Non-pigmented ciliary epithelial cell (primary cell): ENCODE data around the gene DHCR7.

ENCODE experiments used
- DNase-seq: peaks from one replicate; pipeline ENCODE4 v3.0.0-alpha.2; 2010; ENCODE audit warnings: low read depth

Gene DHCR7

DNA sequence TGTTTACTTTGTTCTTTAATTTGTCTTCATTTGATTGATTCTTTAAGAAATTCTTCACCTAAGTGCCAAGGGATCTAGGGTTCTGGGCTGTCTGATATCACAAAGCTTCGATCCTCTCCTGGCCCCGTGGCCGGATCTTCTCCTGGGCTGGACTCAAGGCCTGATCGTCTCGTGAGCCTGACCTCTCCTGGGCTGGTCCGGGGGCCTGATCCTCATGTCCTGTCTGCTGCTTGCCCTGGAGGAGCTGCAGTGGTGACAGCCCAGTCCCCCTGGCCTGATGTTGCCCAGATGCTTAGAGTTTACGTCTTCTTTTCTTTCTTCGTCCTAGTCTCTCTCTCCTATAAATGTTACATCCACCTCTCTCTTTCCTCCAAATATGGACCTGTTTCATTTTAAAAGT is 8.1 kb upstream of the DHCR7 start:
- DNase-seq = no peak

GRCh38 chr11:71454470-71455113 is 6.4 kb upstream of the DHCR7 start:
- DNase-seq = no peak

- DNase-seq = no peak
These were observed 5.7 kb upstream of the DHCR7 start for GRCh38 chr11:71453918-71454304.

- peak; percentile 43 for DNase-seq
These were observed 5.1 kb upstream of the DHCR7 start, which contains the start of gene NADSYN1 for GRCh38 chr11:71453037-71453917. Gene NADSYN1 (plus strand): TSS chr11:71453203. CDS start chr11:71453297, 94 bp downstream.

DNA sequence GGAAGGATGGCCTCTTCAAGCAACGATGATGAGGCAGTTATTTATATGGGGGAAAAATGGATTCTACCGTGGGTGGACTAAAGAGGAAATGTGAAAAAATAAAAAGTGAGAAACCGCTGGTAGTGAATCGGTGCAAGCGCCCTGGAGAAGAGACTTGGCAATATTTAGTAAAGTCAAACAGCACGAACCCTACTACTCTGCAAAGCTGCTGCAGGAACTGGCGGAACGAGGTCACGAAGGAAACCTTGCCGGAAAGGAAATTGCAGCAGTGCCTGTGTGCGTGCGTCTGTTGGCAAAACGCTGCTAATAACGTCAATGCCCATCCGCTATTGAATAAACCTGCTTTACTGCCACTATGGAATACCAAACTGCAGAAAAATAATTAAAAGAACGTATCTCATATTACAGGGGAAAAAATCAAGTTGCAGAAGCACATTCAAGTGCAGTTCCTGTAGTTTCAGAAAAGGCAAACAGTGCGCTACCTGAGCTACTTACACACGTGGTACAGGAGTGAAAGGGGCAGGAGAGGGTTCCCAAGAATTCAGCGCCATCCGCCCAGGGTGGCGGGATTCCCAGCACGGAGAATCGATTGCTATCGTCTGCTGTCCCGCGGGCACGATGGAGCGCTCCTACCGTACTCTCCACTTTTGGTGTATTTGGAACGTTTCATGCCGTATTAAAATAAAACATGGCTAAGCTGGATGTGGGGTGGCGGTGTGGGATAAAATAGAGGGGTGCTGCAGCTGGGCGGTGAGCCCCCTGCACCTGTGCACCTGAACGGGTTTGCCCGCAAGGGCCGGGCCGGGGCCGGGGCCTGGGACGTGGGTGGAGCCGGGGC is 4.2 kb upstream of the DHCR7 start:
- DNase-seq = no peak

- DNase-seq = no peak
These were observed 3.5 kb upstream of the DHCR7 start for GRCh38 chr11:71451596-71452198.

DNA sequence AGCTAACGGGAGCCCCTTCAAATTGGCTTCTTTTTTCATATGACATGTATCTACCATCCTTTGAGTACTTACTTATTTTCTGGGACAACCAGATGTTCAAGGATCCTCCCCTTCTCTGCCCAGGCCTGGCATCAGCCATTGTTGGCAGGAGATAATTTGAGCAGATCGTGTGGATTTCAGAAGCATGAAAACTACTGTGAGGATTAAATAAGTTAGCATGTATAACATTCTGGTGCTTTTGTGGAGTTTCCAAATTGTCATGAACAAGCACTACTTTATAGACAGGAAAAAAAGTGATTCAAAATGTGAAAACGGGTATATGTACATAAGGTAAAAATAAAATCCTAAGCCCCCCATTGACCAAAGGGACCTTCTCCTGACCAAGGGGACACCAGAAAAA is 2.7 kb upstream of the DHCR7 start:
- DNase-seq = no peak

- DNase-seq = no peak
These were observed 2.3 kb upstream of the DHCR7 start for GRCh38 chr11:71450507-71450906.

- no peak for DNase-seq
These were observed 1.4 kb upstream of the DHCR7 start for GRCh38 chr11:71449596-71449995.

DNA sequence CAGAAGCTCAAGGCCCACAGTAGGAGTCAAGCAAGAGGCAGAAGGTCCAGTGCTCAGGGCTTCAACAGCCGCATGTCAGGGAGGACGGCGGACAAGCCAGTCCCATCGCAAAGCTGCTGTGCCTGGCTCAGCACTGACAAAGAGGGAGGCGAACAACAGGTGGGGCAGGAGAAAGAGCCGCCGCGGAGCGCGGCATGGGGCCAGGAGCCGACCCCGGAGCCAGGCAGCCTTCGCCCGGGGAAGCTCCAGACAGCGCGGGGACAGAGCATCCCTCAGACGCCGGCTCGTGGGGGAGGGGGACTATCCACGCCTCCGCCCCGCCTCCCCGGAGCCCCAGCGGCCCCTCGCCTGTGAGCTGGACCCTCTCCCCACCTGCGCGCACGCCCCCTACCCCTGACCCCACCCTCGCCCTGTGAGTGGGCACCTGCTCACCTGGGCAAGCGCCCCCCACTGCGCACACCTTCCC is 369 bp downstream of the DHCR7 start:
- no peak for DNase-seq

DNA sequence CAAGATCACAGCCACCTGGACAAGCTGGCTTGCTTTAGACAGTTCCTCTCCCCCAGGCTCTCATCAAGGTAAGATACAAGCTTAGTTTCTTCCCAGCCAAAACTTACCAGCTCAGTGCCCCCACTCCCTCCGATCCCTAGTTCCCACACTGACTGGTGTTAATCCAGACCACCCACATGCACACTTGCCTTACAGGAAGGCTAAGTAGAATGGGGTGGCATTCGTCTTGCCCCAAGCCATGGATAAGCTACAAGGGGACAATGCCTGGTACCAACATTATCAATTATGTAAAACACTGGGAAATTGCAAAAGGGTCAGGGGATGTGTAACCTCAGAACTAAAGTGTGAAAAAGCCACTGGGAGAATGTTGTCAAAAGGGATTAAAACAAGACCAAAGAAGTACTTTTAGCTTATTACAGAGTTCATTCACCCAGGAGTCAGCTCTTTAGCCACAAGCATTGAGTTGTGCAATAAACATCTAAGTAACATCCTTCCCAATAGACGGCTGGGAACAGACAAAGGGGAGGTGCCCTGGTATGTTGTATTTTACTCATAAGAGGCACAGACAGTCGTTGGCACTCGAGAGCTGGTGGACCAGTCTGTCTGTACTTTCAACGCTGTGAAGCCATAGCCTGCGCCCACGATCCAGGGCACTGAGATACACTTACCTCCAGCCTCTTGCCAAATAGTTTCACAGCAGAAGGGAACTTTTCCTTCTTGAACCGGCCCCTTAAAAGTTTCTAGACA is 1.1 kb downstream of the DHCR7 start:
- DNase-seq = peak; percentile 32

GRCh38 chr11:71446150-71446549 is 2.0 kb downstream of the DHCR7 start:
- DNase-seq = no peak

DNA sequence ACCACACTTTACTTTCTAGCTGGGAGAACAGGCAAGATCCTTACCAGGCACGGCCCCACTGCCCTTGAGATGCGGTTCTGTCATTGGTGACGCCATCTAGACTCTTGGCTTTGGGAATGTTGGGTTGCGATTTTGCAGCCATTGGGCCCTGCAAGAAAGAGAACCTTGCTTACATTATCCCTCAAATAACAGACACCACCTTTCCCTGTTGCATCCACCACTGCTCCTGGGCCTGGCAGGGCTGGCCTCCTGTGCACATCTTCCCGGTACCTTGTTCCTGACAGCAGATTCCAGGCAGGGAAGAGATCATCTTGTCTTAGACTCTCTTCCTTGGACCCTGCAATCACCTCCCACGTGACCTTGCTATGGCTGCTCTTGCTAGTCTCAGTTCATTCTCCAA is 3.4 kb downstream of the DHCR7 start:
- DNase-seq = no peak

DNA sequence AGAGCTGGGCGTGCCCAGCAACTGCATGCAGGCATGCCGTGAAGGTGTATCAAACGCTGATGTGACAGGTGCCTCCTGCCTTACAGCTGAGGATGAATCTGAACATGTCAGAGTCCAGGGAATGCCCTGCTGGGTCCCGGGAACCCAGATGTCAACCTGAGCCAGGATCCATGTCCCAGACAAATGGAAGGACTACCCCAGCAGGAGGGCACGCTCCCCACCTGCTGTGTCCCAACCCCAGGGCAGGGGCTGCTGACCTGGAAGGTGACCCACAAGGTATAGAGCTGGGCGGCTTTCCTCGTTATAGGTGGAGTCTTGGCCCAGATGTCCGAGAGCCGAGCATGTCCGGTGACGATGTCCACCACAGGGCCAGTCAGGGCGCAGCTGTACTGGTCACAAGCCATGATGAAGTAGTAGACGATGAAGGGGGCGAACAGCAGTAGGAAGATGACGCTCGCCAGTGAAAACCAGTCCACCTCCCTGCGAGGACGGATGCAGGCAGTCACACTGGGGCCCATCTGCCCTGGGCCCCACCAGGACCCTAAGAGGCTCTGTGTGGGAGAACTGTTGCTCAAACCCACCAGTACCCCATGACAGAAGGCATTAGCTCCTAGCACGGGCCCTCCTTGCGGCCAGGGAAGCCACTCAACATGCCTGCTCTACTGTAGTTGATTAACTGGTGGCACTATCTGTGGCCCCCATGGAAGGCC is 4.3 kb downstream of the DHCR7 start:
- DNase-seq = no peak

DNA sequence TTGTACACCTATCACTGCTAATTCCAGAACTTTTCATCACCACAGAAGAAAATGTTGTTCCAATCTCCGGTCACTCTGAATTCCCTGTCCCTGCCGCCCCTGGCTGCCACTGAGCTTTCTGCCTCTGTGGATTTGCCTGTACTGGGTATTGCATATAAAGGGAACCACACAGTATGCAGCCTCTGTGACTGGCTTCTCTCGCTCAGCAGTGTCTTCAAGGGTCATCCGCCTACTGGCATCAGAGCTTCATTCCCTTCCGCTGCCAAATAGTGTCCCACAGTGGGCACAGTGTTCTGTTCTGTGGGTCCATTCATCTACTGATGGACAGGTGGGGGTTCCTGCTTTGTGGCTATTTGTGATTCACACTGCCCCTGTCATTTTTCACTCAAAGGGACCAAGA is 5.3 kb downstream of the DHCR7 start:
- DNase-seq = no peak

DNA sequence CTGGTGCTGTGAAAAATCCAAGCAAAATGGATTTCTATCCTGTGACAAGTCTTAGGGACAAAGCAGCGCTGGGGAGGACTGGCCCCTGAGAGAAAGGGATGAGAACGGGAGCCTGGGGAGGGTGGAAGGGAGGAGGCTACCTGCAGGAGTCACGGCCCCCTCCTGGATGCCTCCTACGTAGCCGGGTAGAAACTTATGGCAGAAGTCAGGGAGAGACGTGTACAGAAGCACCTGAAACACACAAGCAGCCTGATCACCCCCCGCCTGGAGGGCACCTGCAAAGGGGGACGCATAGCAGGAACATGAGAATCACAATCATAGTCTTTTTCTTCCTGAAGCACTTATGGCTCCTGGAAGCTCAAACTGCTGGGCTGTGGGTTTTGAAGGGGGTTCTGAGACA is 6.1 kb downstream of the DHCR7 start:
- DNase-seq = no peak

GRCh38 chr11:71441251-71441650 is 6.9 kb downstream of the DHCR7 start:
- no peak for DNase-seq

DNA sequence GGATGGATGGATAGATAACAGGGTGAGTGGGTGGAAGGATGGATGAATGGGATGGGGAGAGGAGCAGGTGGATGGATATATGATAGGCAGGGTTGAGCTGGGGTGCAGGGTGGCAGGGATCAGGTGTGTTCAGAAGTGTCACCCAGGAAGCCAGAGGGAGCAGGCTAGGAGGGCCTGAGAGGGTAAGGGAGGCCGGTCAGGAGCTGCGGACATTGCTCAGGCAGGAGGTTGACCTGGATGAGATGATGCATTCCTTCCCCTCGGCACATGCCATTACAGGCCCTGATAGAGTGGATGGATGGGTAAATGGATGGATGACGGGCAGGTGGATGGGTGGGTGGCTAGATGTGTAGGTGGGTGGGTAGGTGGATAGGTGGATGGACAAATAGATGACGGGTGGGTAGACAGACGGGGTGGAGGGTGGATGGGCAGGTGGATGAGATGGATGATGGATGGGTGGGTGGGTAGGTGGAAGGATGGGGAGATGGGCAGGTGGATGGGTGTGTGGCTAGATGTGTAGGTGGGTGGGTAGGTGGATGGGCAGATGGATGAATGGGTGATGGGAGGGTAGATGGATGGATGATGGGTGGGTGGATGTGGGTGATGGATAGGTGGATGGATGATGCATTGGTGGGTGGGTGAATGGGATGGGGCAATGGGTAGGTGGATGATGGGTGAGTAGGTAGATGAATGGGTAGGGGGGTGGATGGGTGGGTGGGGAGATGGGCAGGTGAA is 8.0 kb downstream of the DHCR7 start:
- no peak for DNase-seq

DNA sequence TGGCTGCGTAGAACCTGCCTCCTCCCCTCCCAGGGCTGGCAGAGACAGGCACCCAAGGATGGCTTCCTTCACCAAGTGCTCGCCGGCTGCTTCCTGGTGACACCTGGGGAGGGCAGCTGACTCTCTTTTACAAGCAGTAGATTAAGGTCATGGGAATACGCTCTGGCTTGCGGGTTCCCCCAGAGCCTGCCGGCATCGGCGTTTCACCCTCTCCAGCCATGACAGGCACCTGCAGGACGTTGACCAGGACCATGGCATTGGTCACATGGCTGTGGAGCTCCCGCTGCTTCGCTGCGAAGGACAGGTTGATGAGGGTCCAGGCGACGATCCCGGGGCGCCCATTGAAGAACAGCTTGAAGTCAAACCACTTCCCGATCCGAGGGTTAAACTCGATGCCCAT is 9.5 kb downstream of the DHCR7 start:
- no peak for DNase-seq

DNA sequence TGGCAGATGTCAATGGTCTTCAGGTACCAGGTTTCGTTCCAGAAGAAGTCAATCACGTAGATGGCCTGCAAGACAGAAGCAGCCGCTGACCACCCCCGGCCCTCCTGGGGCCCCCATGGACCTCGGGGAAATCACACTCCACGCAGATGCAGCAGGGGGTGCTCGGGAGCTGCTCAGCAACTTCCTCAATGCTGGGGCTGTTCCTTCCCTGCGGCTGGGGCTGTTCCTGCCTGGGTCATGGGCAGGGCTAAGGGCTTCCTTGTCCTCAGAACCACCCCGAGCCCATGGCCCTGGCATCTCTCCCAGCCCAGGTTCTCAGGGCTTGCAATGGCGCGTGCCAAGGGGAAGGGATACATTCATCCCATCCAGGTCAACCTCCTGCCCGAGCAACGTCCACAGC is 10.3 kb downstream of the DHCR7 start:
- no peak for DNase-seq
